HG02852 (cell line): ENCODE results near the gene HGS.

Source experiments
- ATAC-seq: cut with Tn5 transposase; IDR thresholded peaks from one replicate; pipeline ENCODE4 v1.9.1; 2021; ENCODE audit warnings: mild to moderate bottlenecking, moderate library complexity; ENCODE audit not compliant: unreplicated experiment

Gene HGS

GRCh38 chr17:81683208-81683583 lies 615 bp upstream of the HGS start:
- peak; percentile 8 for ATAC-seq

- no peak for ATAC-seq
Observed at GRCh38 chr17:81684442-81684911, 666 bp downstream of the HGS start.

- no peak for ATAC-seq
Observed at GRCh38 chr17:81685108-81685507, 1.3 kb downstream of the HGS start.

- no peak for ATAC-seq
Observed at GRCh38 chr17:81686614-81687013, 2.8 kb downstream of the HGS start.

GRCh38 chr17:81687770-81688541 lies 4.1 kb downstream of the HGS start:
- no peak for ATAC-seq

GRCh38 chr17:81688616-81689015 lies 4.8 kb downstream of the HGS start:
- no peak for ATAC-seq

- no peak for ATAC-seq
Observed at GRCh38 chr17:81690066-81690465, 6.3 kb downstream of the HGS start.

GRCh38 chr17:81690549-81690948 lies 6.7 kb downstream of the HGS start:
- no peak for ATAC-seq

GRCh38 chr17:81691196-81691595 lies 7.4 kb downstream of the HGS start:
- no peak for ATAC-seq

- ATAC-seq = no peak
Observed at GRCh38 chr17:81691608-81692007, 7.8 kb downstream of the HGS start.

- ATAC-seq = no peak
Observed at GRCh38 chr17:81693509-81694210, 9.8 kb downstream of the HGS start.

GRCh38 chr17:81694810-81695209 lies 11.0 kb downstream of the HGS start:
- no peak for ATAC-seq

GRCh38 chr17:81695211-81695610 lies 11.4 kb downstream of the HGS start:
- no peak for ATAC-seq

- ATAC-seq = no peak
Observed at GRCh38 chr17:81695801-81696200, 12.0 kb downstream of the HGS start.

- ATAC-seq = no peak
Observed at GRCh38 chr17:81696218-81696941, 12.6 kb downstream of the HGS start.

- ATAC-seq = no peak
Observed at GRCh38 chr17:81697261-81698044, 13.6 kb downstream of the HGS start.

GRCh38 chr17:81700353-81701287 lies 16.8 kb downstream of the HGS start:
- no peak for ATAC-seq

- ATAC-seq = no peak
Observed at GRCh38 chr17:81701288-81702071, 17.7 kb downstream of the HGS start.
